PC-3 (cell line): ENCODE results near the gene TWSG1. TPM values are rescaled to one million over a fixed set of nuclear protein-coding genes. Genes with fewer than 3 reads are reported as not detected.
"Not testable (repeated sequence)": the region's sequence is repeated elsewhere in the genome, so short reads cannot be mapped to it uniquely, and the experiment has no call there.

Experiments
- ATAC-seq: fragments of 200-7000 bp; cut with Tn5 transposase; 2 replicates; pipeline ENCODE4 v1.9.1; 2020; ENCODE audit warnings: mild to moderate bottlenecking, moderate library complexity
- BruUV-seq: library from RNA; stranded (reverse); fragments of 400-500 nt; replicated peaks from 2 replicates; lab custom pipeline; 2021; lab: Mats Ljungman, UMichigan
- CTCF ChIA-PET: fragments of 300-600 bp; sonication (Branson Sonifier 250); formaldehyde crosslinking; loops from one replicate; lab custom pipeline; 2022; ENCODE audit warnings: antibody characterized with exemption; lab: Charles Lee
- POLR2A ChIA-PET: fragments of 300-600 bp; sonication (Branson Sonifier 250); formaldehyde crosslinking; loops from one replicate; lab custom pipeline; 2022; ENCODE audit warnings: antibody characterized with exemption; ENCODE audit not compliant: unreplicated experiment; lab: Charles Lee
- DNase-seq: peaks from one replicate; pipeline ENCODE4 v3.0.0-alpha.2; 2015
- H2AFZ ChIP-seq: fragments of 300-600 bp; sonication (generic); 2 replicates; pipeline ENCODE4 v1.6.0; 2016; ENCODE audit warnings: antibody characterized with exemption, low read length
- H3F3A ChIP-seq: fragments of 300-600 bp; sonication (generic); one replicate; pipeline ENCODE4 v1.6.0; 2017; ENCODE audit warnings: antibody characterized with exemption, low read length, control low read depth, mild to moderate bottlenecking; ENCODE audit not compliant: unreplicated experiment
- H3K27ac ChIP-seq: fragments of 300-600 bp; sonication (generic); 2 replicates; pipeline ENCODE4 v1.5.1; 2016; ENCODE audit warnings: mild to moderate bottlenecking, low read length
- H3K27me3 ChIP-seq: fragments of 300-600 bp; sonication (generic); 2 replicates; pipeline ENCODE4 v1.6.1; 2016; ENCODE audit warnings: low read length, mixed read lengths
- H3K36me3 ChIP-seq: fragments of 300-600 bp; sonication (generic); 2 replicates; pipeline ENCODE4 v1.6.1; 2016; ENCODE audit warnings: low read depth, mixed run types, low read length, mixed read lengths
- H3K4me1 ChIP-seq: fragments of 300-600 bp; sonication (generic); 2 replicates; pipeline ENCODE4 v1.5.1; 2016; ENCODE audit warnings: low read length; ENCODE audit not compliant: insufficient read depth
- H3K4me2 ChIP-seq: fragments of 300-600 bp; sonication (generic); 2 replicates; pipeline ENCODE4 v1.6.0; 2016; ENCODE audit warnings: low read length
- H3K4me3 ChIP-seq: fragments of 300-600 bp; sonication (generic); 2 replicates; pipeline ENCODE4 v1.5.1; 2016; ENCODE audit warnings: mild to moderate bottlenecking, low read length, mixed read lengths
- H3K79me2 ChIP-seq: fragments of 300-600 bp; sonication (generic); 2 replicates; pipeline ENCODE4 v1.6.1; 2017; ENCODE audit warnings: low read length, mixed read lengths
- H3K9ac ChIP-seq: fragments of 300-600 bp; sonication (generic); 2 replicates; pipeline ENCODE4 v1.6.0; 2016; ENCODE audit warnings: mild to moderate bottlenecking, low read length
- H3K9me2 ChIP-seq: fragments of 300-600 bp; sonication (generic); replicated peaks from 2 replicates; pipeline ENCODE4 v1.6.1; 2016; ENCODE audit warnings: mixed run types, low read length, mixed read lengths
- H3K9me3 ChIP-seq: fragments of 300-600 bp; sonication (generic); 2 replicates; pipeline ENCODE4 v1.6.1; 2016; ENCODE audit warnings: low read length, mixed read lengths
- H4K20me1 ChIP-seq: fragments of 300-600 bp; sonication (generic); 2 replicates; pipeline ENCODE4 v1.6.1; 2016; ENCODE audit warnings: low read length, mixed read lengths
- EZH2 ChIP-seq: fragments of 300-600 bp; sonication (generic); IDR thresholded peaks from one replicate; pipeline ENCODE4 v1.6.1; 2017; ENCODE audit warnings: antibody characterized with exemption, mild to moderate bottlenecking, low read length; ENCODE audit not compliant: unreplicated experiment
- EZH2phosphoT487 ChIP-seq: fragments of 300-600 bp; sonication (generic); IDR thresholded peaks from 2 replicates; pipeline ENCODE4 v1.6.1; 2018; ENCODE audit warnings: mild to moderate bottlenecking, antibody characterized with exemption, low read length, borderline replicate concordance
- intact Hi-C: fragments of 100-400 bp; cut with micrococcal nuclease; formaldehyde crosslinking; loops from 2 replicates; pipeline ENCODE4 v1.9.0; 2023
- total RNA-seq: library from RNA; depleted of rRNA; stranded (reverse); fragments of >200 nt; gene quantifications from 2 replicates; pipeline ENCODE4 v1.2.3, GENCODE V29; 2014
- TF ChIP-seq, protein P1 (sequence below): fragments of 300-600 bp; sonication (generic); conservative IDR thresholded peaks from 2 replicates; pipeline ENCODE4 v1.5.1; 2017; ENCODE audit warnings: antibody characterized with exemption, low read depth, mild to moderate bottlenecking, low read length

Gene TWSG1
- total RNA-seq, 1 experiment from 2014 or later = 32.8 TPM

DNA sequence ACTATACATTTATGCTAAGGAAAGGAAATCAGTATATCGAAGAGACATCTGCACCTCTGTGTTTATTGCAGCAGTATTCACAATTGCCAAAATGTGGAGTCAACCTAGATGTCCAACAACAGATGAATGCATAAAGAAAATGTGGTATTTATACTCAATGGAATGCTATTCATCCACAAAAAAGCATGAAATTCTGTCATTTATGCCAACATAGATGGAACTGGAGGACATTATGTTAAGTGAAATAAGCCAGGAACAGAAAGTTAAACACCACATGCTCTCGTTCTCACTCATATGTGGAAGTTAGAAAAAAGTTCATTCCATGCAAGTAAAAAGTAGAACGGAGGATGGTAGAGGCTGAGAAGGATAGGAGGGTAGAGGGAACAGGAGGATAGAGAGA lies 59.5 kb downstream of the TWSG1 start:
- H2AFZ ChIP-seq = no peak overlapping the region
- intact Hi-C loops = no loop called here
- ATAC-seq = no peak
- no peaks in the 10 kb centered on the region for H3K79me2 ChIP-seq
- H3K9ac ChIP-seq = no peak overlapping the region
- H4K20me1 ChIP-seq = no peaks in the 10 kb centered on the region
- no TSS peak for BruUV-seq
- POLR2A ChIA-PET = no interaction called here
- H3K4me2 ChIP-seq = no peak overlapping the region
- DNase-seq = no peak
- H3K9me2 ChIP-seq = no peaks in the 10 kb centered on the region
- no peaks in the 10 kb centered on the region for H3K27me3 ChIP-seq
- H3K27ac ChIP-seq = no peak overlapping the region
- peaks cover 22% of the 10 kb centered on the region for H3K36me3 ChIP-seq
- TF ChIP-seq EZH2phosphoT487 (no peak), EZH2 (no peak)
- TF ChIP-seq, protein P1, sequence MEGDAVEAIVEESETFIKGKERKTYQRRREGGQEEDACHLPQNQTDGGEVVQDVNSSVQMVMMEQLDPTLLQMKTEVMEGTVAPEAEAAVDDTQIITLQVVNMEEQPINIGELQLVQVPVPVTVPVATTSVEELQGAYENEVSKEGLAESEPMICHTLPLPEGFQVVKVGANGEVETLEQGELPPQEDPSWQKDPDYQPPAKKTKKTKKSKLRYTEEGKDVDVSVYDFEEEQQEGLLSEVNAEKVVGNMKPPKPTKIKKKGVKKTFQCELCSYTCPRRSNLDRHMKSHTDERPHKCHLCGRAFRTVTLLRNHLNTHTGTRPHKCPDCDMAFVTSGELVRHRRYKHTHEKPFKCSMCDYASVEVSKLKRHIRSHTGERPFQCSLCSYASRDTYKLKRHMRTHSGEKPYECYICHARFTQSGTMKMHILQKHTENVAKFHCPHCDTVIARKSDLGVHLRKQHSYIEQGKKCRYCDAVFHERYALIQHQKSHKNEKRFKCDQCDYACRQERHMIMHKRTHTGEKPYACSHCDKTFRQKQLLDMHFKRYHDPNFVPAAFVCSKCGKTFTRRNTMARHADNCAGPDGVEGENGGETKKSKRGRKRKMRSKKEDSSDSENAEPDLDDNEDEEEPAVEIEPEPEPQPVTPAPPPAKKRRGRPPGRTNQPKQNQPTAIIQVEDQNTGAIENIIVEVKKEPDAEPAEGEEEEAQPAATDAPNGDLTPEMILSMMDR = no peak
- no peaks in the 10 kb centered on the region for H3F3A ChIP-seq
- no peak overlapping the region for H3K4me3 ChIP-seq
- CTCF ChIA-PET = no interaction called here
- peaks cover 10% of the 10 kb centered on the region; the same call in 1 of the 2 replicates for H3K4me1 ChIP-seq
- H3K9me3 ChIP-seq = peaks cover 8% of the 10 kb centered on the region; the same call in 1 of the 2 replicates

DNA sequence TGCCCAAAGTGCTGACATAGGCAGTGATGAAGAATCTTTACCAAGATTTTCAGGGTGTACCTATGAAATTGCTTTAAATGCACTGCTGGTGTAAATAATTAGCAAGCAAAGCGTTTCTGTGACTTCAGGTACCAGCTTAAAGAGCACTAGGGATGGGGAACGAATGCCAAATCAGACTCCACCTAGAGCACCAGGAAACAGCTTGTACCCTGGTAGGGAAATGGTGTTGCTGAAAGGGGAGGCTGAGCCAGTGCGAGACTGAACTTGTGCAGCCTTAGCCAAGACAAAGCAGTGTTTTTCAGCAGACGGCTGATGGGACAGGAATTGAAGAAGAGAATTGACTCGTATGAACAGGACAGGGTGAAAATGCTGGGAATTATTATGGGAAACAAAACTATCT lies 65.6 kb downstream of the TWSG1 start:
- no peak for ATAC-seq
- Histone ChIP-seq H3K9me3 (no peaks in the 10 kb centered on the region), H3K27me3 (no peaks in the 10 kb centered on the region), H3K9ac (no peak overlapping the region), H3K36me3 (peaks cover 4% of the 10 kb centered on the region), H3K79me2 (no peaks in the 10 kb centered on the region), H3F3A (no peaks in the 10 kb centered on the region), H3K4me3 (no peak overlapping the region), H2AFZ (no peak overlapping the region), H3K27ac (no peak overlapping the region), H4K20me1 (no peaks in the 10 kb centered on the region), H3K4me1 (no peaks in the 10 kb centered on the region), H3K9me2 (no peaks in the 10 kb centered on the region), H3K4me2 (no peak overlapping the region)
- TSS peak; percentile 19 for BruUV-seq
- TF ChIP-seq EZH2phosphoT487 = no peak
- TF ChIP-seq EZH2 = no peak
- TF ChIP-seq, protein P1 = no peak
- intact Hi-C loops = no loop called here
- DNase-seq = no peak
- CTCF ChIA-PET = no interaction called here
- POLR2A ChIA-PET = no interaction called here

DNA sequence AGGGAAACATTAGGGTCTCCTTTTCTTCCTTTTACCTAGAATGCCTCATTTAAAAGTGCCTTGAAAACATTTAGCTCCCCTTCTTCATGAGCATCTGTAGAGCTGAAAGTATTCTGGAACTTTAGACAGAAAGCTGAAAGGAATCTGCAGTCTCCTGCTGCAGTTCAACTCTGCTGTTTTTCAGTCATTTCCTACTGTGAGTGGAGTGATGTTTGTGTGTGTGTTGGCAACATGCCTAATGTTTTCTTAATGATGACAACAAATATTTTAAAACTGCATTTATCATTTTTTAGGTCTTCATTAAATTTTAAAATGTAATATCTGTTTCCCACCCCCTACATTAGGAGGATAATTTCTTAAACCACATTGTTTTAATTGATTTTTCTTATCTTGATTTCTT lies 66.6 kb downstream of the TWSG1 start:
- Histone ChIP-seq H3K27ac (no peak overlapping the region), H3K4me3 (no peak overlapping the region), H3F3A (no peaks in the 10 kb centered on the region), H3K27me3 (no peaks in the 10 kb centered on the region), H3K9me2 (no peaks in the 10 kb centered on the region), H3K9me3 (no peaks in the 10 kb centered on the region), H3K9ac (no peak overlapping the region), H3K36me3 (peaks cover 3% of the 10 kb centered on the region), H2AFZ (no peak overlapping the region), H3K4me2 (no peak overlapping the region), H3K4me1 (no peaks in the 10 kb centered on the region), H4K20me1 (no peaks in the 10 kb centered on the region), H3K79me2 (no peaks in the 10 kb centered on the region)
- DNase-seq (no peak), ATAC-seq (no peak)
- ChIA-PET POLR2A (no interaction called here), CTCF (no interaction called here)
- BruUV-seq = no TSS peak
- intact Hi-C loops = no loop called here
- TF ChIP-seq, protein P1 = no peak
- TF ChIP-seq EZH2 (no peak), EZH2phosphoT487 (no peak)

DNA sequence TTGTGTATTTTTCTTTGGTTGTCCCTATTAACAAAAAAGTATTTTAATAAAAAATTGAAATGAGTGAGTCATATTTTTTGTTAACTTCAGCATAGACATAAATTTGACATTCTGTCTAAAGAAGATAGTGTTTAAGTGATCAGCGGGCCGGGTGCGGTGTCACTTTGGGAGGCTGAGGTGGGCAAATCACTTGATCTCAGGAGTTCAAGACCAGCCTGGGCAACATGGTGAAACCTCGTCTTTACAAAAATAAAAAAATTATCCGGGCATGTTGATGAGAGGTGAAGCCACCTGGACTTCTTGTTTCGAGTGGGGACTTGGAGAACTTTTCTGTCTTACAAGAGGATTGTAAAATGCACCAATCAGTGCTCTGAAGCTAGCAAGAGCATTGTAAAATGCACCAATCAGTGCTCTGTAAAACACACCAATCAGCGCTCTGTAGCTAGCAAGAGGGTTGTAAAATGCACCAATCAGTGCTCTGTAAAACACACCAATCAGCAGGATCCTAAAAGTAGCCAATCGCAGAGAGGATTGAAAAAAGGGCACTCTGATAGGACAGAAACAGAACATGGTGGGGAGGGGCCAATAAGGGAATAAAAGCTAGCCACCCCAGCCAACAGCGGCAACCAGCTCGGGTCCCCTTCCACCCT lies 67.9 kb downstream of the TWSG1 start:
- H3K4me3 ChIP-seq, POLR2A ChIA-PET, H3K27me3 ChIP-seq, H2AFZ ChIP-seq, H3F3A ChIP-seq, H3K9me2 ChIP-seq, H3K4me1 ChIP-seq, BruUV-seq, ATAC-seq, H4K20me1 ChIP-seq, H3K9ac ChIP-seq, DNase-seq, H3K9me3 ChIP-seq, H3K27ac ChIP-seq, H3K36me3 ChIP-seq, H3K79me2 ChIP-seq, intact Hi-C loops, H3K4me2 ChIP-seq: not testable (repeated sequence)
- CTCF ChIA-PET = interaction anchor here (0.6 kb wide), 1 partner anchor 138 kb away, joined by 3 read pairs; no protein-coding TSS in a partner anchor
